ENCODE data around the gene GAPT.

The GAPT gene

DNA sequence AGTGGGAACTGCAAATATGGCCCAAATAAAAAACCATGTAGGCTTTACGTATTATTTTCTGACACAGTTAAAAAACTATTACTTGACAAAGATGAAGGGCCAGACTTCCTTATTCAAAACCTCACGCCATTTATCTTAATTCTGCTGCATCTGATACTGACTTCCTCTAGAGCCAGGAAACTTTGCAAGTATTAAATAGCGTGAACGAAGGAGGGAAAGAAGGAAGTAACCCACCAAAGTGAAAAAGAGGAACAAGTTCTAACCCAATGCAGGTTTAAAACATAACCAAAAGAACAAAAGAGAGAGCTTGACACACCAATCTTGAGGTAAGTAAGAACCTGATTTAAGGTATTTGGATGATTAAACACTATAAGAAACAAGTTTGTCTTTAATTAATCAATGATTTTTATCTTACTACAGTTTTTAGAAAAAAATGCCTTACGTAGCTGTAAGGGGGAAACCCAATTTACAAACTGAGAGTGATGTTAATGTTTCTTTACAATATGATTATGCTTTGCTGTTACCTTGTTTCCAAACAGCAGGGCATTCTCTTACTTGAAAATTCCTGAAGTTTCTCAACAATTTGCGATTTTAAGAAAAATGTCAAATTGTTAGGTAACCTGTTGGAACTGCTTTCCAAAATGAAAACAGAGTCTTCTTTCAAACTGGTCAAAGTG lies at the start of gene GAPT:
Gene GAPT (plus strand): TSS at position 220 of the 677 bp plus-strand sequence. CDS start 3,102 bp downstream, outside the sequence.
- in situ Hi-C loops (cut with MboI; ENCODE audit: low sequenced_read_pairs), result loop anchor here (25.0 kb wide), 1 partner anchor 346 kb away; no protein-coding TSS in a partner anchor

DNA sequence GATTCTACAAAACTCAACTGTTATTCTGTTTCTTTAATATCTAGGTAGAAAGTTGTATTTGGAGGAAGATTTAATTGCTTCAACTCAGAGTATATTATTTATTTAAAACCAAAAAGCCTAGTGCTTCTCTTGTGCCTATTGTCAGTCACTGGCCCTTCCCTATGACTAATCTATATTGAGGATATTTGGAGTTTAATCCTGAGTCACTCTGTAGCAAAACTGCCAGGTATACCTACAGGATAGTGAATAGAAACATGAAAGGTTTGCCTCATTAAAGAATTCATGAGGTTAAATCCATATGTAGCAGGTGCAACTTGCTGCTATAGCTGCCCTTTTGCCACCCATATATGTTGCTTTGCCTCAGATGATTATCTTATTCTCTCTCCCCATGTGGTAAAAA lies 46.4 kb upstream of the GAPT start:
- in situ Hi-C loops (cut with MboI; ENCODE audit: low sequenced_read_pairs), result no loop called here

DNA sequence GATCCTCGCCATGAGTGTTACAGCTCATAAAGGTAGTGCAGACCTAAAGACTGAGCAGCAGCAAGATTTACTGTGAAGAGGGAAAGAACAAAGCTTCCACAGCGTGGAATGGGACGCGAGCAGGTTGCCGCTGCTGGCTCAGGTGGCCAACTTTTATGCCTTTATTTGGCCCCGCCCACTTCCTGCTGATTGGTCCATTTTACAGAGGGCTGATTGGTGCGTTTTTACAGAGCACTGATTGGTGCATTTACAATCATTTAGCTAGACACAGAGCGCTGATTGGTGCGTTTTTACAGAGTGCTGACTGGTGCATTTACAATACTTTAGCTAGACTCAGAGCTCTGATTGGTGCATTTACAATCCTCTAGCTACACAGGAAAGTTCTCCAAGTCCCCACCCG lies 45.2 kb upstream of the GAPT start:
- in situ Hi-C loops (cut with MboI; ENCODE audit: low sequenced_read_pairs), result no loop called here

DNA sequence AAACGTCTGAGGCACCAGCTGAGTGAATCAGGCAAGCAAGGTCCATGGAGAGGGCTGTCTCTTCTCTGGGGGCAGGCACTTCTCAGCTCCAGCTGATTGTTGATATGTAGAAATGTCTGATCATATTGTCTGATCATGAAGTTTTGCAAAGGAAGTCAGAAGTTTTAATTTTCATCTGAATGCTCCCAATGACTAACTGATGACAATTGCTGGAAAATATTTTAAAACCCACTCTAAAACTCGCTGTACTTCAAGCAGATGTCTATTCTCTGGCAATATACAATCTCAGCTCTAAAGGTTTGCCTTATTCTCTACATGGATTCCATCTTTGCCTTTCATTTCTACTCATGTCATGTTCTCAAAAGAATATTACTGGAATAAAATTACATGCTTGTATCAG lies 44.0 kb upstream of the GAPT start:
- in situ Hi-C loops (cut with MboI; ENCODE audit: low sequenced_read_pairs), result no loop called here

DNA sequence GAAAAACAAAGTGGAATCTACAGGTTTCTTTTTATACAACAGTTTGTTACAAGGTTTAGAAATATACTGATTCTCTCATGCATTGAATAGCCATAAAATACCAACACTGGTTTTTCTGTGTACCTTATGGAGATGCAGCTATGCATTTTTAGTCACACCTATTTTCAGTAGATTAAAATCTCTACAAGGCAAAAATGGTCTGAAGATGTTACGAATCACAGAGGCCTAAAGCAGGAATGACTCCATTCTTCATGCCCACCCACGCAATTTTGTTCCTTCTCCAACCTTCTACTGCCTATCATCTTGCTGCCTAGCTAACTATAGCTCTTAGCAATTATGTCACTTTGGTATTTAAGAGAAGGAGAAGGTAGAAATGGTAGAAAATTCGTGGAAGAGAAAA lies 41.2 kb upstream of the GAPT start:
- in situ Hi-C loops (cut with MboI; ENCODE audit: low sequenced_read_pairs), result no loop called here

DNA sequence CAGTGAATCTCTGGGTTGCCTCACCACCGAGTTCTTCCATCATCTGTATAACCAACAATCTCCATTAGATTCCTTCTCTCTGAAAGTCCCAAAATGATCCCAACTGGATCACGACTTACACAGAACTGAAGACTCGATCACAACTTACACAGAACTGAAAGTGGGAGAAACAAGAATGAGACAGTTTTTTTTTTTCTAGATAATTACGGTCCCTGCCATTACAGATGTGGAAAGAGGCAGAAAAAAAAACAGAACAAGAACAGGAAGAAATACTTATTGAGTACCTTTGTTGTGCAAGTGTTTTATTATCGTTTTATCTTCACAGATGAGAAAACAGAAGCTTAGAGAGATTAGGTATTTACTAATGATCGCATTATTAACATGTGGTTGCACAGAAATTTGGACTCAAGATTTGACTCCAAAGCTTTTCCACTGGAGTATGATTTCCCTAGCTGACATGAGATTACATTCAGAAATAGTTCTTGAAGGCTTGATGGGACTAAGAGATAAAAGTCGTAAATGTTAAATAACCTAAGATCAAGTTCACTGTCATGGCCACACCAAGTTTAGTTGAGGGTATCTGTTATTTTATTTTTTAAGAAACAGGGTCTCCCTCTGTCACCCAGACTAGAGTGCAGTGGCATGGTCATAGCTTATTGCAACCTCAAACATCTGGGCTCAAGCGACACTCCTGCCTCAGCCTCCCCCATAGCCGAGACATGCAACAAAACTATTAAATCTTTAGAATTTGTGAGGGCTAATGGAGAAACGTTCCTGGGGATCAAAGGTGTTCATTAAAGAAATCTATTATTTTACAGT lies 40.2 kb upstream of the GAPT start:
- in situ Hi-C loops (cut with MboI; ENCODE audit: low sequenced_read_pairs), result no loop called here

DNA sequence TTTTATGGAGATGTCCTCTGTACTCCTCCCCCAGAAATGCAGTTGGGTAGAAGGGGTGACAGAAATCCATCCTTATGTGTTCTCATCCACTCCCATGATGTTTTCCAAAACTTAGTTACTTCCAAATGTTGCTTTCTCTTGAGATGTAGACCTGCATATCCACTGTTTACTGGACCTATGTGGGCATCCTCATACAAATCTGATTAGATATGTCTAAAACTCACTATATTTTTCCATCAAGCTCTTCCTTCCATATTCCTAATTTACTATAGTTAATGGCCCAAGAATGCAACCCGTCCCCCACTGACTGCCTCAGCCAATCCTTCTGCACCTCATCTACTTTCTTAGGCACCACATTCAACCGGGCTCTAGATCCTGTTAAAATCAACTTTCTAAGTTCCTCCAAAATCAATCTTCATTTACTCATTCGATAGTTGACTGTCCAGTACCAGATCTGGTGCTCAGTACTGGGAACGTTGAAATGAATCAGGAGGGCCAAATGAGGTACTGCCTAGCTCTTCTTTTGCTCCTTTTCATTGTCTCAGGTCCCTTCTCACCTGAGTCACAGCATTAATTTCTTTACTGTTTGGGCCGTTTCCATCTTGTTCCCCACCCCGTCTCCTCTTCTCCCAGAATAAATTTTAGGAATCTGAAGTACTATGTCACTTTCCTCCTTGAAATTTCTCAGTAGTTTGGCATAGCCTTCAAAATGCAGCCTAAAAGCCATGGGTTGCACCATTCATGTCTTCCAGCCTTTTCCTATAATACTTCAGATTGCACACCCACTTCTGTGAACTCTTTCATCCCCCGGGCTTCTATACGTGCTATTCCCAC lies 39.3 kb upstream of the GAPT start:
- in situ Hi-C loops (cut with MboI; ENCODE audit: low sequenced_read_pairs), result no loop called here

DNA sequence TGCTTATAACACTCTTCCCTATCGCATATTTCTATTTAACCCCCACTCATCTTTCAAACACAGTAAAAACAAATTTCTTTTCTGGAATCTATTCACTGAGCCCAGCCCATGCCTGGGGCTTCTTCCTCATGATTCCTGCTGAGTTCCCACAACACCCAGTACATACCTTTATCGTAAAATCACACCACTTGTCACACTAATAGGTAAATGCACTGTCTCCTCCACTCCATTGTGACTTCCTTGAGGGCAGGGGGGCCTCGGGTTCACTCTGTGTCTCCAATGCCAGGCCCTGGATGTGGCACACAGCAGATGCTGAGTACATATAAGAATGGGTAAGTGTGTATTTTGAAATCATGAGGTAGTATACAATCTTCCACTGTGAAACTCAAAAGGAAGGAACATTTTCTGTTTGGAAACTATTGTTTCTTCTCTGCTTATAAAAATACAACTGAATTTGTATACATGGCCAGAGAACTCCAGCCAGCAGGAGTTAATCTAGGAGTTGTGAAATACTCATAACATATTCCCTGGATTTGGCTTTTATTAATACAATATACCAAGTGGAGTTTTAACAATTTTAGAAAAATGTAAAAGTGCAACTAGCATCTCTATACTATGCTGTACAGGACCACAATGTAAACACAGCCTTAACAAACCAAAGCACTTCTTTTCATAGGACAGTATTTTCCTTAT lies 38.5 kb upstream of the GAPT start:
- in situ Hi-C loops (cut with MboI; ENCODE audit: low sequenced_read_pairs), result no loop called here

DNA sequence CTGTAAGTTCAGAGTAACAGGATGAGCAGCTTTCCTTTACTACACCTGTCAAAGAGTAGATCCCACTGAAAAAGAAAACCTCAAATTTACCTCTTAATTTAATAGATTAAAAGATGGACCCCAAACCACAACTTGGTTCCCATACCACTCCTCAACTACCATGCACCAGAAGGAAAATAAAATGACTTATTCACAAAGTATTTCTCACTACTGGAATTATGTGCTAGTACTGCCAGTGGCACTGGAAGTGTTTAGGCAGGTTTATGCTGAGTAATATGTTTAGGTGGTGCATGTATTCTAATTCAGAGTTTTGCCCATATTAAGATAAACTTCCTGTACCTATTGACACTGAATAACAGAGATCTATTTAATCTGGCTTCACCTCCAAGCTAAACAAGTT lies 37.9 kb upstream of the GAPT start:
- in situ Hi-C loops (cut with MboI; ENCODE audit: low sequenced_read_pairs), result no loop called here

DNA sequence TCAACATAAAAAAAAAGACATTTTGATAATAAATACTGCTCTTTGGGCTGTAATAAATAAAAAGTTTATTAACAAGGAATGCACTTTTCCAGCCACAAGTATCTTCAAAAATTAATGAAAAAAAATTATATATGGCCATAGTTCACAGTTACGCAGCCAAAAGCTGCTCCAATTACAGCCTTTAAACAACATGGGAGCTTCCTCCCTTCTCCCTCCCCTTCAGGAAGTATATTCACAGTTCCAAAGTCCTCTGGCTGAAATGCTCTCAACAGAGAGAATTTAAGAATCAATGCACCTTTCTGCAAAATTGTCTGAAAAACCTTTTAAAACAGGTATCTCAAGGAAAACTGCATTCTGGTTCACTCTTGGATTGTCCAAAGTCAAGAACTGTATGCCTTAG lies 37.2 kb upstream of the GAPT start:
- in situ Hi-C loops (cut with MboI; ENCODE audit: low sequenced_read_pairs), result no loop called here

DNA sequence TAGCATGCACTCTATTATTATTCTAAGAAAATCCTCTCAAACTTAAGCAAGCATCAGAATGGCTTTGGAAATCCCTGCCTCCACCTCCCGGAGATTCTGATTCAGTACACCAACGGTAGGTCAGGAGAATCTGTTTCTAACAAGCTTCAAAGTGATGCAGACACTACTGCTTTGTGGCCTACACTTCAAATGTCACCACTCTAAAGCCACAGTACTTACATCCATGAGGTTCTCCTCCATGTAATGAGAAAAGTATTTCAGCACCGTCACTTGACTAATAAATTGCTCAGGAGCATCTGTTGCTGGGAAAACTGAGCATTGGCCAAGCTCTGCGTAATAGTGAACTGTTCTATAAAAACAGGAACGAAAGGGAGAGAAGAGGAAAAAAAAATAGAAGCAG lies 36.2 kb upstream of the GAPT start:
- in situ Hi-C loops (cut with MboI; ENCODE audit: low sequenced_read_pairs), result no loop called here

DNA sequence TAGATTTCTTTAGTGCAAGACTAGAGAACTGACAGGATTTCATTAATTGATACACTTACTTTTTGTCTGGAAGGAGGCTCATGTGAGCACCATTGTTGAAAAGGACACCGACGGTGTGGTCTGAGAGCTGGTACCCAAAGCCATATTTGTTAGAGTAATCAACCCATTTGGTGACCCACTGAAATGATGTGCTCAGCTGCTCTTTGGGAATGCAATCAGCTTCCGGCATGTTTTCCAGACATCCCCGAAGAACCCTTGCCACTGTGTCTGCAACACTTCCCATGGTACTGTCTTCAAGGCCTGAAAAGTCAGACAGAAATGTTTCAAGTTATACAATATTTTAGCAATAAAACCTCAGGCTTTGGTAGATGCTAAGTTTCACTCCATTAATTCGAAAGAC lies 35.8 kb upstream of the GAPT start:
- in situ Hi-C loops (cut with MboI; ENCODE audit: low sequenced_read_pairs), result no loop called here

DNA sequence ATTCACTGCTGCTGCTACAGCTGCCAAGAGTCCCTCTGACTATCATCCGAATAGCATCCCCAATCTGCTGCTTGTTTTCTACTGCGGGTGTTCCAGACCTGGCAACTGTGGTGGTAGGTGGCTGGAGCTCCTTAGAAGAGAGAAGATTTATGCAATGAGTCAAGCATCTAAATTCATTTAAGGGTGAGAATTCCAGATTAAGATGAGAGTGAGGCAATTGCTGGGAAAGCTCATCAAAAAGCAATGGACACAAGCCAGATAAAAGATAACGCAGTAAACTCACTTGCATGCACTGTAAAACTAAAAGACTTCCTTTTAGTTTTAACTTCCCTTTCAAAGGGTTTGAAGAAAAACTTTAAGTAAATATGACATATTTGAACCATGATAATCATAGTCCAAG lies 35.2 kb upstream of the GAPT start:
- in situ Hi-C loops (cut with MboI; ENCODE audit: low sequenced_read_pairs), result no loop called here

DNA sequence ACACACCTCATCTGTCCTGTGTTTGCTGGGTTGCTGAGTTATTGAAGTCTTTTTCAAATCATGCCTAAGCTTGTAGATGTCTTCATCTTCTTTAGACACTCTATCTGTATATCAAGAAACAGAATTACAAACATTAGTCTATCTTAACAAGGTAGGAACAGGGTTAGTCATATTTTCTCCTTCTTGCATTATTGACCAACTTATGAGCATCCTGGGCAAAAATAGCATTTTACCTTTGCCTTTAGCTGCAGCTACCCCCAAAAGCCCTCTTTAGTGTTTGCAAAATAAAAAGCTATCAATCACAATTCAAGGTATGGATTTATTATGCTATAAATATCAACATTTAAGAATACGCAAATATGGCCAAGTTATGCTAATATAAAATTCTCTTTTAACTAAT lies 34.7 kb upstream of the GAPT start:
- in situ Hi-C loops (cut with MboI; ENCODE audit: low sequenced_read_pairs), result no loop called here

DNA sequence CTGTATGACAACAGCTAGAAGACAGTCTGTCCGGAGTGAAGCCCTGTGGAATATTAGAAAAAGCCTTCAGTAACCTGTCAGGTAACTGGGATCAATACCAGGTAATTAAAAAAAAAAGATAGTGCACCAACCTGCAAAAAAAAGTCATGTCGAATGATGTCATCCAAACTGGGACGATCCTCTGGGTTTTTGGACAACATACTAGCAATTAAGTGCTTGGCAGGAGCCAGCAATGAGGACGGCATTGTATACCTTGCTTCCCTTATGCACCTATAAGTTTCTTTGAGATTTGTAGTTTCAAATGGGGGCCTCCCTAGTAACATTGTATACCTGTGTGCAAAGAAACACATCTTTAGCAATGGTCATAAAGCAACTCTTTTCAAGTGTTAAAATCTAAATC lies 34.2 kb upstream of the GAPT start:
- in situ Hi-C loops (cut with MboI; ENCODE audit: low sequenced_read_pairs), result no loop called here

DNA sequence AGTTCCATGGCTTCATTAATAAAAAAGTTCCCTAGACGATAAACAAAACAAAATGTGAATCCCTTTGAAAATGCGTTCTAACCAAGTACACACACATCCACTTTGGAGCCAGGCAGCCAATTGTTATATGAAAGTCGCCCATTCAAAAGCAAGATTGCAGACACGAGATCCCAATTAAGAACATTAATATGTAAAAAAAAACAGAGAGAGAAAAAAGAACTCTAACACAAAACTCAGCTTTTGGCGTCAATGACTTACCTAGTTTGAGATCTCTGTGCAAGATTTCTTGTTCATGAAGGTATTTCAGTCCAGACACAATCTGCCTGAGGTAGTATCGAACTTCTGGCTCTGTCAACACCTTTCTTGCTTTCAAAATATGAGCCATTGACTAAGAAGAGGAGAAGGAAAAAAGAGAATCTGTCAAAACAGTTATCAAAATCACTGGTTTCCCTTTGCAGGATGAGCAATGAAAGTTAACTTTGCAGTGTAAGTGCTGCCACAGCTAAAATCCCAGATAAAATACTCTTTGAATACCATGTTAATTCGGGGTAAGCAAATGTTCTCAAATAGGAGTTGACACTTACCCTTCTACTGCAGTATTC lies 33.0 kb upstream of the GAPT start:
- in situ Hi-C loops (cut with MboI; ENCODE audit: low sequenced_read_pairs), result no loop called here

DNA sequence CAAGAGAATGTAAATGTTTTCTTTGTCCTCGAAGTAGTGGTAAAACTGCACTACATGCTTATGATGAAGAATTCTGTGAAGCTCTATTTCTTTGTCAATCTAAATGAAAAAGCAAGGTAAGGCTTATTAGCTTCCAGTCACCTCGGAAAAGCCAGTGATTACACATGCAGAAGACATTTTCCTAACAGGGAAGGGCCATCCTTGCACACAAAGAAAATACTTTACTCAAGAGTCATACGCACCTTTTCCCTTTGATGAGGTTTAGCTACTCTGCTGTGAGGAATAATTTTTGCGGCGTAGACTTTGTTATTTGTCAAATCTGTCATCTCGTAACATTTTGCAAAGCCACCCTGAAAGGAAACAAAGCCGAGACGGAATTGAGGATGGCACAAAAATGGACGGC lies 32.5 kb upstream of the GAPT start:
- in situ Hi-C loops (cut with MboI; ENCODE audit: low sequenced_read_pairs), result no loop called here

DNA sequence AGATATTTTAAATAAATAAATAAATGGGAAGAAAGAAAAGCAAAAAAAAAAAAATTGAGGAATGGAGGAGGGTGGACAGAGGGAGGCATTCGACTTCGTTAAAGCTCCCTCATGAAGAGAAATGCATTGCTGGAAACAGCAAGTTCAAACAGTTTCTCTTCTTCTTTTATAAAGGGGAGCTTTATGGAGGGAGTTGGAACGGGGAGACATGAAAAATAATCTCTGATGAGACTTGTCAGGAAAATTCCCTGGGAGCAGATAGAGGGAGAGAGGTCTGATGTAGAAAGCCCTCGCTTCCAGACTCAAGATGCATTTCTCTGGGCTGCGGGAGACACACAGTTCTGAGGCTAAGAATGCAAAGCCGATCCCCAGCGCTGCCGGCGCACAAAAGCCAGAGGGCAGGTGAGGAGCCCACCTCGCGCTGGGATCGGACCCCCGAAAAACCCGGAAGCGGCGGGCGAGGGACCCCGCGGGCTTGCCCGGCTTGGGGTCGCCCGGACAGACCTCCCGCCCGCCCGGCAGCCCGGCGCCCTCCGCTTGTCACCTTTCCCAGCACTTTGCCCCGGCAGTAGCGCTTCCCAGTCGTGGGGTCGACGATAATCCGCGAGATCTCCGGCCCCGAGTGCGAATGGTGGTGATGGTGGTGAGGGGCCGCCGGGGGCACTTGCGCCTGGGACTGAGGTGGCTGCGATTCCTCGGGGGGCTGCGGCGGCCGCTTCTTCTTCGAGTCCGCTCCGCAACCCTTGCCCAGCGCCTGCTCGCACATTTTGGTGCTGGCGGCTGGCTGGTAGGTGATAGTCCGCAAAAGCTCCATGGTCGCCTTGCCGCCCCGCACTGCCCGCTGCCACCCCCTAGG lies 31.9 kb upstream of the GAPT start:
- in situ Hi-C loops (cut with MboI; ENCODE audit: low sequenced_read_pairs), result no loop called here

DNA sequence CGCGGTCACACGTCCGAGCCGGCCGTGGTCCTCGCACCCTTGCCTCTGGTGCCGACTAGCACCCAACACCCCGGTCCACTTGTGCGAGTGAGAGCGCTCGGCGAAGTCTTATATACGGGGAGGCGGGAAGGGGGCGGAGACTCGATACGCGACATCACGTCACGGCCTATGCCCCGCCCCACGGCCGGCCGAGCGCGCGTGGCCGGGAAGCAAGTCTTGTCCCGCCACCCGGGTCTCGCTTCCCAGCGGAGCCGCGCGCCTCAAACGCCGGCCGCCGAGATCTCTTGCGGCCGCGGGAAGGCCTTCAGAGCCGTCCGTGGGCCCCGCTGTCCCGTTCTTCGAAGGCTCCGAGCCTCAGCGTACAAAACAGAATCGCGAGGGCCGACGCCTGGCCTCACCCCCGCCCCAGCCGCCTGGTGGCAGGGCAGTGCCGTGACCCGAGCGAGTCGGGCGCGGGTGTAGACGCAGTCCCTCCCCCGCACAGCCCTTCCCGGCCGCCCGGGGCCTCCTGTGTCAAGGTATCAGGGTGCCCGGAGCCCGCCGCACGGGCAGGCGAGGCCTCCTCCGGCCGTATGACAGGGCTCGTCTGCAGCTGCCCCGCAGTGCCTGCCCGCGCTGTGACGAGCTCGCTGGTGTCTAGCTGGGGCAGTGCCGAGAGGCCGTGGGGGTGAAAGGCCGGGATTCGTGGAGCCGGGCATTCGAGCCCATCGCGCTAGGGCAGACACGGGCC lies 31.1 kb upstream of the GAPT start, which contains the start of gene PLK2:
Gene PLK2 (minus strand): TSS at position 85 of the 730 bp plus-strand sequence. CDS start 127 bp downstream, outside the sequence.
- in situ Hi-C loops (cut with MboI; ENCODE audit: low sequenced_read_pairs), result no loop called here

Measured in HL-60/S4 treated with phorbol 12-myristate 13-acetate at 8.2 ng/mL for 4 days and 3 days (cell line).